ENCODE results near the gene HLF.

DNA sequence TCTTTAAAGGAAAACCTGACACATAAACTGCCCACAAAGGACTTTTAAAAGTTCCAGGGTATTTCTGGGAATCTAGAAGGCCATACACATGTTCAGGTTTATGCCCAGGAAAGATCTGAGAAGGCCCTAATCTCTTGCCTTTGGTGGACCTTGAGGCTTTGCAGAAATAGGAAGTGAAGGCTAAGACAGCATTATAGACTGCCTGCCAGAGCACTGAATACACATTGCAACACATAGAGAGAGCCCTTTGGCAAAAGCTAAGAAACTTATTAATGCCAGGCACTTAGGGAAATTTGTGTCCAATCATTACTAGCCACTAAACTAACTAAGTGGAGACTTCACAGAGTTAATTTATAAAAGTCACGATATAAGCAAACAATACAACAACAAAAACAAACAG is 86.5 kb downstream of the HLF start:
- TF ChIP-seq CTCF (IDR thresholded peaks at IDR 0.05 in 4 of 5, conservative IDR thresholded peaks at IDR 0.05 in 1 of 5) (no peak), POLR2A (IDR thresholded peaks at IDR 0.05) (no peak)

Measured in gastrocnemius medialis (tissue), 4 donors.